Measurements from ENCODE around the gene RCHY1.

Gene RCHY1

GRCh38 chr4:75505630-75506029 lies 8.6 kb downstream of the RCHY1 start:
- Histone ChIP-seq H3K4me3 (ENCODE audit: low read depth in 1 of 2, low read length in 1 of 2) (no peak overlapping the region), H3K27me3 (no peaks in the 10 kb centered on the region), H3K4me1 (ENCODE audit: control insufficient read depth in 1 of 2, insufficient read depth in 1 of 2, low read depth in 1 of 2, low read length in 1 of 2) (peaks cover 12 to 13% of the 10 kb centered on the region in 2 experiments), H3K36me3 (peaks cover 43% of the 10 kb centered on the region), H3K27ac (no peak overlapping the region), H3K9me3 (no peaks in the 10 kb centered on the region)
- TF ChIP-seq, protein P1, sequence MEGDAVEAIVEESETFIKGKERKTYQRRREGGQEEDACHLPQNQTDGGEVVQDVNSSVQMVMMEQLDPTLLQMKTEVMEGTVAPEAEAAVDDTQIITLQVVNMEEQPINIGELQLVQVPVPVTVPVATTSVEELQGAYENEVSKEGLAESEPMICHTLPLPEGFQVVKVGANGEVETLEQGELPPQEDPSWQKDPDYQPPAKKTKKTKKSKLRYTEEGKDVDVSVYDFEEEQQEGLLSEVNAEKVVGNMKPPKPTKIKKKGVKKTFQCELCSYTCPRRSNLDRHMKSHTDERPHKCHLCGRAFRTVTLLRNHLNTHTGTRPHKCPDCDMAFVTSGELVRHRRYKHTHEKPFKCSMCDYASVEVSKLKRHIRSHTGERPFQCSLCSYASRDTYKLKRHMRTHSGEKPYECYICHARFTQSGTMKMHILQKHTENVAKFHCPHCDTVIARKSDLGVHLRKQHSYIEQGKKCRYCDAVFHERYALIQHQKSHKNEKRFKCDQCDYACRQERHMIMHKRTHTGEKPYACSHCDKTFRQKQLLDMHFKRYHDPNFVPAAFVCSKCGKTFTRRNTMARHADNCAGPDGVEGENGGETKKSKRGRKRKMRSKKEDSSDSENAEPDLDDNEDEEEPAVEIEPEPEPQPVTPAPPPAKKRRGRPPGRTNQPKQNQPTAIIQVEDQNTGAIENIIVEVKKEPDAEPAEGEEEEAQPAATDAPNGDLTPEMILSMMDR (IDR thresholded peaks at IDR 0.05): no peak

- H3K9me3 ChIP-seq: no peaks in the 10 kb centered on the region
- TF ChIP-seq, protein P1 (IDR thresholded peaks at IDR 0.05): no peak
- H3K36me3 ChIP-seq: peaks cover 47% of the 10 kb centered on the region
These were observed 11.5 kb downstream of the RCHY1 start for GRCh38 chr4:75502671-75503070.

DNA sequence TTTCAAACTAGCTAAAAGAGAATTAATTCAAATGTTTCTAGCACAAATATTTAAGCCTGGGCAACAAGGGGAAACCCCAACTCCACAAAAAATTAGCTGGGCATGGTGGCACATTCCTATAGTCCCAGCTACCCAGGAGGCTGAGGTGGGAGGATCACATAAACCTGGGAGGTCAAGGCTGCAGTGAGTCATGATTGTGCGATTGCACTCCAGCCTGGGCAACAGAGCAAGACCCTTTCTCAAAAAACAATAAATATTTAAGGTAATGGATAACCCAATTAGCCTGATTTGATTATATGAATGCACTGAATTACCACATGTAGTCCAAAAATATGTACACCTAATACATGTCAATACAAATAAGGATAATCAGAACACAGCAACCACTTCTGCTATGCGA lies 14.3 kb downstream of the RCHY1 start:
- TF ChIP-seq, protein P1 (IDR thresholded peaks at IDR 0.05): no peak
- peaks cover 3 to 6% of the 10 kb centered on the region in 2 experiments for H3K4me1 ChIP-seq (ENCODE audit: control insufficient read depth in 1 of 2, insufficient read depth in 1 of 2, low read depth in 1 of 2, low read length in 1 of 2)
- H3K27me3 ChIP-seq: no peaks in the 10 kb centered on the region
- no peaks in the 10 kb centered on the region for H3K9me3 ChIP-seq
- H3K4me3 ChIP-seq (ENCODE audit: low read depth in 1 of 2, low read length in 1 of 2): no peak overlapping the region
- H3K36me3 ChIP-seq: peaks cover 44% of the 10 kb centered on the region
- H3K27ac ChIP-seq: no peak overlapping the region

More at GRCh38 chr4:75502671-75503070, 11.5 kb downstream of the RCHY1 start:
- Histone ChIP-seq H3K27me3 (no peaks in the 10 kb centered on the region), H3K4me1 (ENCODE audit: control insufficient read depth in 1 of 2, insufficient read depth in 1 of 2, low read depth in 1 of 2, low read length in 1 of 2) (no peaks in the 10 kb centered on the region), H3K27ac (no peak overlapping the region), H3K4me3 (ENCODE audit: low read depth in 1 of 2, low read length in 1 of 2) (no peak overlapping the region)

- H3K36me3 ChIP-seq: peaks cover 28% of the 10 kb centered on the region
- no peaks in the 10 kb centered on the region for H3K9me3 ChIP-seq
- TF ChIP-seq, protein P1 (IDR thresholded peaks at IDR 0.05): no peak
- no peaks in the 10 kb centered on the region for H3K27me3 ChIP-seq
- peaks cover 3 to 6% of the 10 kb centered on the region in 2 experiments for H3K4me1 ChIP-seq (ENCODE audit: control insufficient read depth in 1 of 2, insufficient read depth in 1 of 2, low read depth in 1 of 2, low read length in 1 of 2)
- no peak overlapping the region for H3K4me3 ChIP-seq (ENCODE audit: low read depth in 1 of 2, low read length in 1 of 2)
- H3K27ac ChIP-seq: no peak overlapping the region
These were observed 16.2 kb downstream of the RCHY1 start for GRCh38 chr4:75498041-75498440.

DNA sequence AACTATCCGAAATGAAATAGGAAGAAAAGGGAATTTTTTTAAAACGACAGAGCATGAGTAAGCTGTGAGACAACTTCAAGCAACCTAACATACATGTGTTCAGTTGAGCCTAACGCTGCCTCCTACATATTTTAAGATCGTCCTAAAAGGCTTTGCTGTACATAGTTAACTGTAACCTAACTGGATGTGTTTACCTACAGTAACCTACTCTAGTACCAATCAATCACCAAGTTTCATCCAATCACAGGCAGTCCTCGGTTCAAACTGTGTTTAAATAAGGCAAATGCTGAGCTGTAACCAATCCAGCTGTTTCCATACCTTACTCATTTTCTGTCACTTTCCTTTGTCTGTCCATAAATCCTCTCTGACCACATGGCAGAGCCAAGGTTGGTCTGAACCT lies 17.1 kb downstream of the RCHY1 start:
- TF ChIP-seq, protein P1 (IDR thresholded peaks at IDR 0.05): no peak
- Histone ChIP-seq H3K36me3 (peaks cover 29% of the 10 kb centered on the region), H3K4me3 (ENCODE audit: low read depth in 1 of 2, low read length in 1 of 2) (no peak overlapping the region)

DNA sequence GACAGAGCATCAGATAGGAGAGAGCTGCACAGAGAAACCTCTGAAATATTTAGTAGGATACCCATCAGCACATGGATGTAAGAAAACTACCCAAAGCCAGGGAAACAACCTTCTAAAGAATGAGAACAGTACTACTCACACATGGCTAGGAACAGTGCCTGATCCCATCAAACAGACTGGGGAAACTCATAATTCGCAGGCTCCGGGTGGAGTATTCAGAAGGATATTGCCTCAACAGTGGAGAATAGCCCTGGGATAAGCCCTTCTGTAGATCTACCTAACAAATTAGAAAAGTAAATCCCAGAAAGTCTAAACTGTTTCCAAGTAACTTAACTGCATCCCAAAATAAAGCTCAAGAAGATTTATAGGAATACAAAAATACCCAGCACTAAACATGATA lies 17.8 kb downstream of the RCHY1 start:
- Histone ChIP-seq H3K4me1 (ENCODE audit: control insufficient read depth in 1 of 2, insufficient read depth in 1 of 2, low read depth in 1 of 2, low read length in 1 of 2) (peaks cover 3 to 6% of the 10 kb centered on the region in 2 experiments), H3K36me3 (peaks cover 30% of the 10 kb centered on the region), H3K27ac (peak overlapping the region; percentile 67), H3K27me3 (no peaks in the 10 kb centered on the region), H3K4me3 (ENCODE audit: low read depth in 1 of 2, low read length in 1 of 2) (no peak overlapping the region), H3K9me3 (no peaks in the 10 kb centered on the region)
- TF ChIP-seq, protein P1 (IDR thresholded peaks at IDR 0.05): no peak

More for the DNA sequence above, 17.1 kb downstream of the RCHY1 start:
- H3K27ac ChIP-seq: no peak overlapping the region
- H3K9me3 ChIP-seq: no peaks in the 10 kb centered on the region
- H3K4me1 ChIP-seq (ENCODE audit: control insufficient read depth in 1 of 2, insufficient read depth in 1 of 2, low read depth in 1 of 2, low read length in 1 of 2): peaks cover 3 to 6% of the 10 kb centered on the region in 2 experiments
- no peaks in the 10 kb centered on the region for H3K27me3 ChIP-seq
